CD4-positive, alpha-beta T cell (primary cell): ENCODE results near the gene ITGAX. TPM values are rescaled to one million over a fixed set of nuclear protein-coding genes. Genes with fewer than 3 reads are reported as not detected.

Experiments
- ATAC-seq: fragments of 200-7000 bp; cut with Tn5 transposase; one replicate; pipeline ENCODE4 v1.10.0; 2022; ENCODE audit warnings: mild to moderate bottlenecking; ENCODE audit not compliant: poor library complexity
- CTCF ChIA-PET: fragments of 350-600 bp; sonication (Branson Sonifier 250); formaldehyde crosslinking; loops from one replicate; lab custom pipeline; 2021; ENCODE audit warnings: antibody characterized with exemption, inconsistent platforms; lab: Charles Lee
- POLR2A ChIA-PET: fragments of 350-600 bp; sonication (Branson Sonifier 250); formaldehyde crosslinking; loops from one replicate; lab custom pipeline; 2021; ENCODE audit warnings: antibody characterized with exemption, inconsistent platforms; lab: Charles Lee
- DNase-seq, 14 experiments: peaks; one replicate each; pipeline ENCODE4 v3.0.0-alpha.2; 2013 to 2020; ENCODE audit warnings: mixed read lengths in 2 of 14
- H3K27ac ChIP-seq, 2 donors: one replicate each; pipeline versions ENCODE4 v1.5.1 to v1.7.0; 2013; ENCODE audit warnings: low read length in 2 of 2, low read depth in 1 of 2, mild to moderate bottlenecking in 1 of 2
- H3K27me3 ChIP-seq, 2 experiments: 1 replicate in 1 of 2; 2 replicates in 1 of 2; pipeline versions ENCODE4 v1.6.1 to v1.7.0; 2013; ENCODE audit warnings: low read length in 2 of 2, control low read depth in 1 of 2, mild to moderate bottlenecking in 1 of 2, moderate library complexity in 1 of 2; ENCODE audit not compliant: insufficient read depth in 2 of 2, control insufficient read depth in 1 of 2
- H3K36me3 ChIP-seq: one replicate; pipeline ENCODE4 v1.6.1; 2013; ENCODE audit warnings: low read length, control low read depth; ENCODE audit not compliant: insufficient read depth
- H3K4me1 ChIP-seq: one replicate; pipeline ENCODE4 v1.6.1; 2013; ENCODE audit warnings: low read length, control low read depth; ENCODE audit not compliant: insufficient read depth
- H3K4me3 ChIP-seq: one replicate; pipeline ENCODE4 v1.5.1; 2013; ENCODE audit warnings: mild to moderate bottlenecking, low read length, moderate library complexity
- H3K9me3 ChIP-seq, 2 experiments: 1 replicate in 1 of 2; 2 replicates in 1 of 2; pipeline versions ENCODE4 v1.6.1 to v1.7.0; 2013; ENCODE audit warnings: low read length in 2 of 2, mild to moderate bottlenecking in 2 of 2, control low read depth in 1 of 2, moderate library complexity in 1 of 2; ENCODE audit not compliant: control insufficient read depth in 1 of 2, insufficient read depth in 1 of 2
- H3K27ac Mint-ChIP-seq: one replicate; pipeline ENCODE4 v1.8.0; 2020; ENCODE audit warnings: mixed read lengths
- H3K27me3 Mint-ChIP-seq: one replicate; pipeline ENCODE4 v1.8.0; 2021; ENCODE audit warnings: mixed read lengths
- H3K36me3 Mint-ChIP-seq: one replicate; pipeline ENCODE4 v1.8.0; 2021; ENCODE audit warnings: low read depth, mixed read lengths
- H3K4me1 Mint-ChIP-seq: one replicate; pipeline ENCODE4 v1.8.0; 2021; ENCODE audit warnings: low read depth, mixed read lengths
- H3K4me3 Mint-ChIP-seq: one replicate; pipeline ENCODE4 v1.8.0; 2020; ENCODE audit warnings: mild to moderate bottlenecking, mixed read lengths
- H3K9me3 Mint-ChIP-seq: one replicate; pipeline ENCODE4 v1.8.0; 2020; ENCODE audit warnings: mixed read lengths
- intact Hi-C, 2 experiments: fragments of 100-400 bp; cut with DNase I in 1 of 2; cut with micrococcal nuclease in 1 of 2; formaldehyde crosslinking; loops; one replicate each; pipeline versions ENCODE4 v1.15.1 to v1.9.0; 2023 to 2025; cut with DNase I, micrococcal nuclease
- total RNA-seq, 174 experiments: library from RNA in 2 of 174; stranded (reverse) in 2 of 174; gene quantifications; one replicate each; pipeline ENCODE4 v1.2.3 and lab custom pipeline; 2021 to 2026
- TF ChIP-seq, protein P1 (sequence below): fragments of 200-600 bp; IDR thresholded peaks from one replicate; pipeline ENCODE4 v1.8.0; 2022; ENCODE audit warnings: antibody characterized with exemption, mild to moderate bottlenecking

The ITGAX gene
- total RNA-seq, 2 experiments from 2014 or later: 5.5 to 6.0 TPM

- Histone ChIP-seq H3K36me3 (no peaks in the 10 kb centered on the region), H3K4me3 (no peak overlapping the region), H3K27ac (no peak overlapping the region), H3K27me3 (no peaks in the 10 kb centered on the region), H3K4me1 (no peaks in the 10 kb centered on the region), H3K9me3 (no peaks in the 10 kb centered on the region)
- CTCF ChIA-PET: no interaction called here
- TF ChIP-seq, protein P1, sequence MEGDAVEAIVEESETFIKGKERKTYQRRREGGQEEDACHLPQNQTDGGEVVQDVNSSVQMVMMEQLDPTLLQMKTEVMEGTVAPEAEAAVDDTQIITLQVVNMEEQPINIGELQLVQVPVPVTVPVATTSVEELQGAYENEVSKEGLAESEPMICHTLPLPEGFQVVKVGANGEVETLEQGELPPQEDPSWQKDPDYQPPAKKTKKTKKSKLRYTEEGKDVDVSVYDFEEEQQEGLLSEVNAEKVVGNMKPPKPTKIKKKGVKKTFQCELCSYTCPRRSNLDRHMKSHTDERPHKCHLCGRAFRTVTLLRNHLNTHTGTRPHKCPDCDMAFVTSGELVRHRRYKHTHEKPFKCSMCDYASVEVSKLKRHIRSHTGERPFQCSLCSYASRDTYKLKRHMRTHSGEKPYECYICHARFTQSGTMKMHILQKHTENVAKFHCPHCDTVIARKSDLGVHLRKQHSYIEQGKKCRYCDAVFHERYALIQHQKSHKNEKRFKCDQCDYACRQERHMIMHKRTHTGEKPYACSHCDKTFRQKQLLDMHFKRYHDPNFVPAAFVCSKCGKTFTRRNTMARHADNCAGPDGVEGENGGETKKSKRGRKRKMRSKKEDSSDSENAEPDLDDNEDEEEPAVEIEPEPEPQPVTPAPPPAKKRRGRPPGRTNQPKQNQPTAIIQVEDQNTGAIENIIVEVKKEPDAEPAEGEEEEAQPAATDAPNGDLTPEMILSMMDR: no peak
- Mint-ChIP-seq H3K36me3 (no peaks in the 10 kb centered on the region), H3K27ac (no peak overlapping the region), H3K4me3 (no peak overlapping the region), H3K4me1 (peaks cover 6% of the 10 kb centered on the region), H3K27me3 (no peaks in the 10 kb centered on the region), H3K9me3 (no peaks in the 10 kb centered on the region)
- intact Hi-C loops: loop anchor here in 1 of 2 experiments (10.0 kb wide), 1 partner anchor 49 kb away; no protein-coding TSS in a partner anchor
- POLR2A ChIA-PET: no interaction called here
- ATAC-seq (no peak), DNase-seq (no peak)
Observed at GRCh38 chr16:31363721-31364120, 8.7 kb downstream of the ITGAX start.

DNA sequence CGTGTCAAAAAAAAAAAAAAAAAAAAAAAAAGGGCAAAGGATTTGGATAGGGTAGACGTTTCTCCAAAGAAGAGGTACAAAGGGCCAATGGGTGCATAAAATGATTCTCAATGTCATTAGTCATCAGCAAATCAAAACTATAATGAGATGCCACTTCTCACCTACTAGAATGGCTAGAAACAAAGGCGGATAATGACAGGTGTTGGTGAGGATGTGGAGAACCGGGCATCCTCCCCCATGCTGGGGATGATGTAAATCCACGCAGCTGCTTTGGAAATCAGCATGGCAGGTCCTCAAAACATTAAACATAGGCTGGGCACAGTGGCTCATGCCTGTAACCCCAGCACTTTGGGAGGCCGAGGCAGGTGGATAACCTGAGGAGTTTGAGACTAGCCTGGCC, 9.4 kb downstream of the ITGAX start:
- H3K4me1 Mint-ChIP-seq: peaks cover 6% of the 10 kb centered on the region
- CTCF ChIA-PET: no interaction called here
- H3K27me3 Mint-ChIP-seq: no peaks in the 10 kb centered on the region

GRCh38 chr16:31365131-31365865, 10.3 kb downstream of the ITGAX start:
- ATAC-seq: no peak
- CTCF ChIA-PET: no interaction called here
- no peaks in the 10 kb centered on the region for H3K36me3 ChIP-seq
- H3K4me1 Mint-ChIP-seq: peaks cover 6% of the 10 kb centered on the region
- peak in 1 of 14 experiments; percentile 74 for DNase-seq
- H3K27me3 Mint-ChIP-seq: peaks cover under 1% of the 10 kb centered on the region
- intact Hi-C loops: loop anchor here in 1 of 2 experiments (10.0 kb wide), 1 partner anchor 50 kb away; no protein-coding TSS in a partner anchor
- POLR2A ChIA-PET: no interaction called here
- no peaks in the 10 kb centered on the region for H3K9me3 Mint-ChIP-seq
- H3K27ac Mint-ChIP-seq: no peak overlapping the region
- H3K36me3 Mint-ChIP-seq: no peaks in the 10 kb centered on the region
- no peaks in the 10 kb centered on the region for H3K4me1 ChIP-seq
- H3K27ac ChIP-seq: no peak overlapping the region
- H3K27me3 ChIP-seq: no peaks in the 10 kb centered on the region
- no peak overlapping the region for H3K4me3 ChIP-seq
- H3K9me3 ChIP-seq: no peaks in the 10 kb centered on the region
- no peak overlapping the region for H3K4me3 Mint-ChIP-seq
- TF ChIP-seq, protein P1: no peak

More for the DNA sequence above, 9.4 kb downstream of the ITGAX start:
- Mint-ChIP-seq H3K9me3 (no peaks in the 10 kb centered on the region), H3K4me3 (no peak overlapping the region), H3K36me3 (no peaks in the 10 kb centered on the region), H3K27ac (no peak overlapping the region)
- DNase-seq (peak in 1 of 14 experiments; percentile 51), ATAC-seq (no peak)
- H3K9me3 ChIP-seq: no peaks in the 10 kb centered on the region
- no peak overlapping the region for H3K27ac ChIP-seq
- POLR2A ChIA-PET: no interaction called here
- no peaks in the 10 kb centered on the region for H3K36me3 ChIP-seq
- intact Hi-C loops: loop anchor here in 1 of 2 experiments (10.0 kb wide), 1 partner anchor 50 kb away; no protein-coding TSS in a partner anchor
- H3K27me3 ChIP-seq: no peaks in the 10 kb centered on the region
- TF ChIP-seq, protein P1: no peak
- H3K4me1 ChIP-seq: no peaks in the 10 kb centered on the region
- H3K4me3 ChIP-seq: no peak overlapping the region
